ENCODE data around the gene RB1.

The RB1 gene

GRCh38 chr13:48263196-48263595, 40.4 kb upstream of the RB1 start:
- H3K4me3 ChIP-seq (ENCODE audit: low read depth, low read length) = no peak overlapping the region
- no peak for TF ChIP-seq CTCF (IDR thresholded peaks at IDR 0.05; ENCODE audit: borderline replicate concordance, insufficient read depth, low read depth, low read length)

GRCh38 chr13:48264058-48264457, 39.5 kb upstream of the RB1 start:
- TF ChIP-seq CTCF (IDR thresholded peaks at IDR 0.05; ENCODE audit: borderline replicate concordance, insufficient read depth, low read depth, low read length) = no peak

GRCh38 chr13:48265217-48265815, 38.2 kb upstream of the RB1 start:
- no peak overlapping the region for H3K4me3 ChIP-seq (ENCODE audit: low read depth, low read length)
- TF ChIP-seq CTCF (IDR thresholded peaks at IDR 0.05; ENCODE audit: borderline replicate concordance, insufficient read depth, low read depth, low read length) = no peak

More at GRCh38 chr13:48264058-48264457, 39.5 kb upstream of the RB1 start:
- no peak overlapping the region for H3K4me3 ChIP-seq (ENCODE audit: low read depth, low read length)

- no peak overlapping the region for H3K4me3 ChIP-seq (ENCODE audit: low read depth, low read length)
- no peak for TF ChIP-seq CTCF (IDR thresholded peaks at IDR 0.05; ENCODE audit: borderline replicate concordance, insufficient read depth, low read depth, low read length)
Measured at GRCh38 chr13:48266150-48266549, 37.4 kb upstream of the RB1 start.

GRCh38 chr13:48266701-48267639, 36.6 kb upstream of the RB1 start:
- H3K4me3 ChIP-seq (ENCODE audit: low read depth, low read length) = no peak overlapping the region
- no peak for TF ChIP-seq CTCF (IDR thresholded peaks at IDR 0.05; ENCODE audit: borderline replicate concordance, insufficient read depth, low read depth, low read length)

- TF ChIP-seq CTCF (IDR thresholded peaks at IDR 0.05; ENCODE audit: borderline replicate concordance, insufficient read depth, low read depth, low read length) = no peak
- H3K4me3 ChIP-seq (ENCODE audit: low read depth, low read length) = no peak overlapping the region
Measured at GRCh38 chr13:48268019-48268418, 35.5 kb upstream of the RB1 start.
